GM23338 (cell line): ENCODE measurements around the gene CCDC81. TPM values are rescaled to one million over a fixed set of nuclear protein-coding genes. Genes with fewer than 3 reads are reported as not detected.
"Not testable (repeated sequence)": the region's sequence is repeated elsewhere in the genome, so short reads cannot be mapped to it uniquely, and the experiment has no call there.

Source experiments
- ATAC-seq: fragments of 200-7000 bp; cut with Tn5 transposase; 3 replicates; pipeline ENCODE4 v1.9.1; 2020
- DNase-seq: peaks from one replicate; pipeline ENCODE4 v3.0.0-alpha.2; 2015; ENCODE audit warnings: low spot score
- H2AFZ ChIP-seq: fragments of 200-600 bp; sonication (generic); 2 replicates; pipeline ENCODE4 v1.8.0; 2016; ENCODE audit warnings: antibody characterized with exemption, mild to moderate bottlenecking, moderate library complexity
- H3F3A ChIP-seq: fragments of 200-600 bp; sonication (generic); replicated peaks from 2 replicates; pipeline ENCODE4 v1.8.0; 2017; ENCODE audit warnings: antibody characterized with exemption, mixed run types, low read depth
- H3K27ac ChIP-seq: fragments of 200-600 bp; sonication (generic); 2 replicates; pipeline ENCODE4 v1.6.1; 2016; ENCODE audit warnings: low read depth
- H3K27me3 ChIP-seq: fragments of 200-600 bp; sonication (generic); 2 replicates; pipeline ENCODE4 v1.8.0; 2016; ENCODE audit warnings: mild to moderate bottlenecking, mixed run types, moderate library complexity; ENCODE audit not compliant: insufficient read depth
- H3K36me3 ChIP-seq: fragments of 200-600 bp; sonication (generic); 2 replicates; pipeline ENCODE4 v1.8.0; 2016; ENCODE audit warnings: mild to moderate bottlenecking; ENCODE audit not compliant: insufficient read depth
- H3K4me1 ChIP-seq: fragments of 200-600 bp; sonication (generic); 2 replicates; pipeline ENCODE4 v1.8.0; 2016; ENCODE audit warnings: mild to moderate bottlenecking, moderate library complexity; ENCODE audit not compliant: insufficient read depth
- H3K4me2 ChIP-seq: fragments of 200-600 bp; sonication (generic); 2 replicates; pipeline ENCODE4 v1.7.1; 2017; ENCODE audit warnings: mixed run types
- H3K4me3 ChIP-seq: fragments of 200-600 bp; sonication (generic); 2 replicates; pipeline ENCODE4 v1.6.1; 2016; ENCODE audit warnings: mixed run types
- H3K79me2 ChIP-seq: fragments of 200-600 bp; sonication (generic); replicated peaks from 2 replicates; pipeline ENCODE4 v1.8.0; 2017; ENCODE audit warnings: mild to moderate bottlenecking; ENCODE audit not compliant: insufficient read depth
- H3K9me2 ChIP-seq: fragments of 200-600 bp; sonication (generic); 2 replicates; pipeline ENCODE4 v1.8.0; 2017; ENCODE audit not compliant: insufficient read depth
- H4K20me1 ChIP-seq: fragments of 200-600 bp; sonication (generic); replicated peaks from 2 replicates; pipeline ENCODE4 v1.8.0; 2017; ENCODE audit warnings: mild to moderate bottlenecking; ENCODE audit not compliant: insufficient read depth
- H3K27ac Mint-ChIP-seq: 2 replicates; pipeline ENCODE4 v1.8.0; 2020; ENCODE audit warnings: inconsistent platforms, mild to moderate bottlenecking, moderate library complexity, mixed read lengths
- H3K27me3 Mint-ChIP-seq: 3 replicates; pipeline ENCODE4 v1.8.0; 2022; ENCODE audit warnings: low read depth, mild to moderate bottlenecking, moderate library complexity, mixed read lengths, inconsistent platforms; ENCODE audit not compliant: insufficient read depth, poor library complexity
- H3K36me3 Mint-ChIP-seq: 3 replicates; pipeline ENCODE4 v1.8.0; 2021; ENCODE audit warnings: low read depth, mild to moderate bottlenecking, inconsistent platforms, moderate library complexity, mixed read lengths
- H3K4me1 Mint-ChIP-seq: 3 replicates; pipeline ENCODE4 v1.8.0; 2020; ENCODE audit warnings: mild to moderate bottlenecking, inconsistent platforms, mixed read lengths
- H3K4me3 Mint-ChIP-seq: 3 replicates; pipeline ENCODE4 v1.8.0; 2021; ENCODE audit warnings: moderate library complexity, mild to moderate bottlenecking, inconsistent platforms, mixed read lengths
- H3K9me3 Mint-ChIP-seq: 3 replicates; pipeline ENCODE4 v1.8.0; 2020; ENCODE audit warnings: moderate library complexity, mild to moderate bottlenecking, inconsistent platforms, mixed read lengths
- CTCF ChIP-seq, 2 experiments: fragments of 200-600 bp in 1 of 2; sonication (generic) in 1 of 2; conservative IDR thresholded peaks; 2 replicates each; pipeline versions ENCODE4 v1.5.1 to v1.6.1; 2016 to 2017; ENCODE audit warnings: antibody characterized with exemption in 2 of 2, low read depth in 2 of 2, mild to moderate bottlenecking in 2 of 2, moderate library complexity in 1 of 2
- ETS1 ChIP-seq: IDR thresholded peaks from 2 replicates; pipeline ENCODE4 v1.6.1; 2016; ENCODE audit warnings: antibody characterized with exemption
- EZH2 ChIP-seq: fragments of 200-600 bp; sonication (generic); IDR thresholded peaks from one replicate; pipeline ENCODE4 v1.8.0; 2017; ENCODE audit warnings: antibody characterized with exemption, mild to moderate bottlenecking, low read depth; ENCODE audit not compliant: unreplicated experiment
- NANOG ChIP-seq: IDR thresholded peaks from 2 replicates; pipeline ENCODE4 v1.6.1; 2016; ENCODE audit warnings: antibody characterized with exemption, borderline replicate concordance
- POLR2AphosphoS5 ChIP-seq: IDR thresholded peaks from 2 replicates; pipeline ENCODE4 v1.6.1; 2016; ENCODE audit warnings: antibody characterized with exemption, low read depth
- REST ChIP-seq: IDR thresholded peaks from one replicate; pipeline ENCODE4 v1.6.1; 2018; ENCODE audit warnings: antibody characterized with exemption; ENCODE audit not compliant: unreplicated experiment
- STAT1 ChIP-seq: IDR thresholded peaks from one replicate; pipeline ENCODE4 v1.6.1; 2016; ENCODE audit warnings: antibody characterized with exemption; ENCODE audit not compliant: unreplicated experiment
- ZNF331 ChIP-seq: fragments of 250-450 bp; sonication (Bioruptor Pico); IDR thresholded peaks from 2 replicates; pipeline ENCODE4 v1.5.0; 2020; ENCODE audit warnings: low read depth, mild to moderate bottlenecking, moderate library complexity
- ZNF462 ChIP-seq: fragments of 250-450 bp; sonication (Bioruptor Pico); IDR thresholded peaks from 2 replicates; pipeline ENCODE4 v1.5.0; 2020; ENCODE audit warnings: mild to moderate bottlenecking, moderate library complexity
- polyA plus RNA-seq: library from polyadenylated mRNA; unstranded; fragments of >200 nt; fragmentation: Nextera tagmentation; extraction: Ambion mirVana; gene quantifications from 2 replicates; pipeline ENCODE4 v1.2.1, GENCODE V29; 2016
- total RNA-seq: library from RNA; depleted of rRNA; stranded (reverse); fragments of >200 nt; shearing (Covaris generic); gene quantifications from 2 replicates; pipeline ENCODE4 v1.2.3, GENCODE V29; 2014

CCDC81 gene
- total and polyA plus RNA-seq, 2 experiments from 2014 or later: 0.37 to 4.3 TPM

- H3K27ac Mint-ChIP-seq, H3K27me3 Mint-ChIP-seq, DNase-seq, H3K36me3 ChIP-seq, H3F3A ChIP-seq, H3K27ac ChIP-seq, H3K4me3 Mint-ChIP-seq, H3K36me3 Mint-ChIP-seq, H3K4me1 Mint-ChIP-seq, H3K9me3 Mint-ChIP-seq, H3K27me3 ChIP-seq, H3K4me3 ChIP-seq, H3K4me2 ChIP-seq, H3K9me2 ChIP-seq, H4K20me1 ChIP-seq, ATAC-seq, H3K4me1 ChIP-seq, H2AFZ ChIP-seq, H3K79me2 ChIP-seq: not testable (repeated sequence)
These were observed 58.8 kb downstream of the CCDC81 start for GRCh38 chr11:86433361-86434095.

GRCh38 chr11:86435711-86436110 lies 61.0 kb downstream of the CCDC81 start:
- Mint-ChIP-seq H3K9me3 (no peaks in the 10 kb centered on the region; the same call in 2 of the 3 replicates), H3K27me3 (no peaks in the 10 kb centered on the region), H3K36me3 (peaks cover 9% of the 10 kb centered on the region), H3K4me3 (no peak overlapping the region), H3K4me1 (no peaks in the 10 kb centered on the region; the same call in 2 of the 3 replicates), H3K27ac (no peak overlapping the region)
- Histone ChIP-seq H3K4me3 (no peak overlapping the region), H3K9me2 (no peaks in the 10 kb centered on the region), H3K36me3 (no peaks in the 10 kb centered on the region), H3K4me1 (no peaks in the 10 kb centered on the region), H3K79me2 (no peaks in the 10 kb centered on the region), H3K4me2 (no peak overlapping the region), H3F3A (no peaks in the 10 kb centered on the region), H2AFZ (no peak overlapping the region), H3K27me3 (no peaks in the 10 kb centered on the region), H4K20me1 (no peaks in the 10 kb centered on the region), H3K27ac (no peak overlapping the region)
- ATAC-seq: no peak
- DNase-seq: no peak
- TF ChIP-seq ZNF462 (no peak), EZH2 (no peak), REST (no peak), ETS1 (no peak), NANOG (no peak), STAT1 (no peak), POLR2AphosphoS5 (no peak), ZNF331 (no peak), CTCF (conservative IDR thresholded peaks at IDR 0.05; ENCODE audit: low read depth in 2 of 2) (no peak)
